Neural cell (in vitro differentiated cells): Measurements from ENCODE around the gene APBA1.

Experiments used
- EP300 ChIP-seq: fragments of 450-650 bp; conservative IDR thresholded peaks from 2 replicates; pipeline ENCODE4 v1.6.1; 2014; ENCODE audit warnings: antibody characterized with exemption, mild to moderate bottlenecking, moderate library complexity; ENCODE audit not compliant: poor library complexity, severe bottlenecking
- POLR2AphosphoS5 ChIP-seq: IDR thresholded peaks from 2 replicates; pipeline ENCODE4 v1.6.1; 2012
- TF ChIP-seq, protein P1 (sequence below): fragments of 450-650 bp; IDR thresholded peaks from 2 replicates; pipeline ENCODE4 v1.5.1; 2014; ENCODE audit warnings: antibody characterized with exemption, mild to moderate bottlenecking, moderate library complexity; ENCODE audit not compliant: poor library complexity, severe bottlenecking
- TF ChIP-seq, protein P2 (sequence below): IDR thresholded peaks from 2 replicates; pipeline ENCODE4 v1.6.1; 2012; ENCODE audit warnings: borderline replicate concordance

GRCh38 chr9:69637193-69637816, 34.9 kb downstream of the APBA1 start:
- TF ChIP-seq, protein P1, sequence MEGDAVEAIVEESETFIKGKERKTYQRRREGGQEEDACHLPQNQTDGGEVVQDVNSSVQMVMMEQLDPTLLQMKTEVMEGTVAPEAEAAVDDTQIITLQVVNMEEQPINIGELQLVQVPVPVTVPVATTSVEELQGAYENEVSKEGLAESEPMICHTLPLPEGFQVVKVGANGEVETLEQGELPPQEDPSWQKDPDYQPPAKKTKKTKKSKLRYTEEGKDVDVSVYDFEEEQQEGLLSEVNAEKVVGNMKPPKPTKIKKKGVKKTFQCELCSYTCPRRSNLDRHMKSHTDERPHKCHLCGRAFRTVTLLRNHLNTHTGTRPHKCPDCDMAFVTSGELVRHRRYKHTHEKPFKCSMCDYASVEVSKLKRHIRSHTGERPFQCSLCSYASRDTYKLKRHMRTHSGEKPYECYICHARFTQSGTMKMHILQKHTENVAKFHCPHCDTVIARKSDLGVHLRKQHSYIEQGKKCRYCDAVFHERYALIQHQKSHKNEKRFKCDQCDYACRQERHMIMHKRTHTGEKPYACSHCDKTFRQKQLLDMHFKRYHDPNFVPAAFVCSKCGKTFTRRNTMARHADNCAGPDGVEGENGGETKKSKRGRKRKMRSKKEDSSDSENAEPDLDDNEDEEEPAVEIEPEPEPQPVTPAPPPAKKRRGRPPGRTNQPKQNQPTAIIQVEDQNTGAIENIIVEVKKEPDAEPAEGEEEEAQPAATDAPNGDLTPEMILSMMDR, result no peak
- TF ChIP-seq, protein P2, sequence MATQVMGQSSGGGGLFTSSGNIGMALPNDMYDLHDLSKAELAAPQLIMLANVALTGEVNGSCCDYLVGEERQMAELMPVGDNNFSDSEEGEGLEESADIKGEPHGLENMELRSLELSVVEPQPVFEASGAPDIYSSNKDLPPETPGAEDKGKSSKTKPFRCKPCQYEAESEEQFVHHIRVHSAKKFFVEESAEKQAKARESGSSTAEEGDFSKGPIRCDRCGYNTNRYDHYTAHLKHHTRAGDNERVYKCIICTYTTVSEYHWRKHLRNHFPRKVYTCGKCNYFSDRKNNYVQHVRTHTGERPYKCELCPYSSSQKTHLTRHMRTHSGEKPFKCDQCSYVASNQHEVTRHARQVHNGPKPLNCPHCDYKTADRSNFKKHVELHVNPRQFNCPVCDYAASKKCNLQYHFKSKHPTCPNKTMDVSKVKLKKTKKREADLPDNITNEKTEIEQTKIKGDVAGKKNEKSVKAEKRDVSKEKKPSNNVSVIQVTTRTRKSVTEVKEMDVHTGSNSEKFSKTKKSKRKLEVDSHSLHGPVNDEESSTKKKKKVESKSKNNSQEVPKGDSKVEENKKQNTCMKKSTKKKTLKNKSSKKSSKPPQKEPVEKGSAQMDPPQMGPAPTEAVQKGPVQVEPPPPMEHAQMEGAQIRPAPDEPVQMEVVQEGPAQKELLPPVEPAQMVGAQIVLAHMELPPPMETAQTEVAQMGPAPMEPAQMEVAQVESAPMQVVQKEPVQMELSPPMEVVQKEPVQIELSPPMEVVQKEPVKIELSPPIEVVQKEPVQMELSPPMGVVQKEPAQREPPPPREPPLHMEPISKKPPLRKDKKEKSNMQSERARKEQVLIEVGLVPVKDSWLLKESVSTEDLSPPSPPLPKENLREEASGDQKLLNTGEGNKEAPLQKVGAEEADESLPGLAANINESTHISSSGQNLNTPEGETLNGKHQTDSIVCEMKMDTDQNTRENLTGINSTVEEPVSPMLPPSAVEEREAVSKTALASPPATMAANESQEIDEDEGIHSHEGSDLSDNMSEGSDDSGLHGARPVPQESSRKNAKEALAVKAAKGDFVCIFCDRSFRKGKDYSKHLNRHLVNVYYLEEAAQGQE, result no peak
- no peak for TF ChIP-seq EP300
- no peak for TF ChIP-seq POLR2AphosphoS5
